HUDEP-2 (cell line): ENCODE data around the gene PCCB.
"Not testable (repeated sequence)": the region's sequence is repeated elsewhere in the genome, so short reads cannot be mapped to it uniquely, and the experiment has no call there.

Source experiments
- DNase-seq, 76 experiments: peaks; one replicate each; lab custom pipeline; 2025; ENCODE audit not compliant: unreplicated experiment in 76 of 76; lab: John Stamatoyannopoulos, UW

Gene PCCB

DNA sequence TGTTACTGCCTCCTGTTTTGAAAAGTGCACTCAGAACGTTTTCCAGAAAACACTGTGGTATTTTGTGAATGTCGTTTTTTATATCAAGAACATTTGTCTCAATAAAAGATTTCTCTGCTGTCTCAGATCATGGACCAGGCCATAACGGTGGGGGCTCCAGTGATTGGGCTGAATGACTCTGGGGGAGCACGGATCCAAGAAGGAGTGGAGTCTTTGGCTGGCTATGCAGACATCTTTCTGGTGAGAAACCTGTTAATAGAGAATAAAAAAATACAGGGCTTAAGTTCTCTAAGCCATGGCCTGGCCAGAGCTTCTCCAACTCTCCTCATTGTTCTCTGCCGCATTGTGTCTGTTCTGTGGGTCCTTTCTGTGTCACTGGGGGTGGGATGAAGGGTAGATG, 11.7 kb downstream of the PCCB start:
- DNase-seq: no peak

DNA sequence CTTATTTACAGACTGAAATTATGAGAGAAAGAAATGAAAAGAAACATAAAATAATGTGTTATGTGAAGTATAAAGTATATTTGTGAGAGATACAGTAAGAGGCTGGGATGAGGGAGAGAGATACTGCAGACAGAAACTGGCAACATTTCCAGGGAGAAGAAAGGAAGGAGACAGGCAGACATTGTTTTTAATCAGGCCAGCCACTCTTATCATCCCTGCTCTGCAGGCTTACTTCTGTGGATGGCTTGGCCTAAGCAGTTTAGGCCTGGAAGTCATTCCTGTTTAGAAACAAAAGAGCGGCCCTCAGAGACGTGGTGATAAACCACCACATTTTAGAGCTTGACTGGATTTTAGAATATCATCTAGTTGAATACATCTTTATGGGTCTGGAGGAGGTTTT, 12.4 kb downstream of the PCCB start:
- no peak for DNase-seq

DNA sequence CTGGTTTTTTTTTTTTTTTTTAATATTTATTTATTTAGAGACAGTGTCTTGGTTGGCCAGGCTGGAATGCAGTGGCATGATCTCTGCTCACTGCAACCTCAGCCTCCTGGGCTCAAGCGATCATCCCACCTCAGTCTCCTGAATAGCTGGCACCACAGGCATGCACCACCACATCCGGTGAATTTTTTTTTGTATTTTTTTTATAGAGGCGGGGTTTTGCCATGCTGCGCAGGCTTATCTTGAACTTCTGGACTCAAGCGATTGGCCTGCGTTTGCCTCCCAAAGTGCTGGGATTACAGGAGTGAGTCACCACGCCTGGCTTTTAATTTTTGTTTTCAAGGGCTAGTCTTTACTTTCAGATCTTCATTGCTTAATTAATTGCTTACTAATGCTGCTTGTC, 13.1 kb downstream of the PCCB start:
- no peak for DNase-seq

DNA sequence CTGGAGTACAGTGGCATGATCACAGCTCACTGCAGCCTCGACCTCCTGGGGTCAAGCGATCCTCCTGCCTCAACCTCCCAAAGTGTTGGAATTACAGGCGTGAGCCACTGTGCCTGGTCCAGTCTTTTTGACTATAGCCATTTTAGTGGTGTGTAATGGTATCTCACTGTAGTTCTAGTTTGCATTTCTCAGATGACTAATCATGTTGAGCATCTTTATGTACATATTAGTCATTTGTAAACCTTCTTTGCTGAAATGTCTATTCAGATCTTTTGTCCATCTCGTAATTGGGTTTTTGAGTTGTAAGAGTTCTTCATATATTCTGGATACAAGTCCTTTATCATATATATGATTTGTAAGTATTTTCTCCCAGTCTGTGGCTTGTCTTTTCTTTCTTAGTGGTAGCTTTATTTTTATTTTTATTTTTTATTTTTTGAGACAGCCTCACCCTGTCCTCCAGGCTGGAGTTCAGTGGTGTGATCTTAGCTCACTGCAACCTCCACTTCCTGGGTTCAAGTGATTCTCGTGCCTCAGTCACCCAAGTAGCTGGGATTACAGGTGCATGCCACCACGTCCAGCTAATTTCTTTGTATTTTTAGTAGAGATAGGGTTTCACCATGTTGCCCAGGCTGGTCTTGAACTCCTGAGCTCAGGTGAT, 16.5 kb downstream of the PCCB start:
- not testable (repeated sequence) for DNase-seq

DNA sequence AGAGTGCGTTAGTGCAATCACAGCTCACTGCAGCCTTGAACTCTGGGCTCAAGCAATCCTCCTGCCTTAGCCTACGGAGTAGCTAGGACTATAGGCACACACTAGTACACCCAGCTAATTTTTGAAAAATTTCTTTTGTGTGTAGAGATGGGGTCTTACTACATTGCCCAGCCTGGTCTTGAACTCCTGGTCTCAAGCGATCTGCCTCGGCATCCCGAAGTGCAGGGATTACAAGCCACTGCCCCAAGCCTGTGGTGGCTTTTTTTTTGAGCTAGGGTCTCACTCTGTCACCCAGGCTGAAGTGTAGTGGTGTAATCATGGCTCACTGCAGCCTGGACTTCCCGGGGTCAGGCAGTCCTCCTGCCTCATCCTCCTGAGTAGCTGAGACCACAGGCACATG, 17.1 kb downstream of the PCCB start:
- DNase-seq: no peak

DNA sequence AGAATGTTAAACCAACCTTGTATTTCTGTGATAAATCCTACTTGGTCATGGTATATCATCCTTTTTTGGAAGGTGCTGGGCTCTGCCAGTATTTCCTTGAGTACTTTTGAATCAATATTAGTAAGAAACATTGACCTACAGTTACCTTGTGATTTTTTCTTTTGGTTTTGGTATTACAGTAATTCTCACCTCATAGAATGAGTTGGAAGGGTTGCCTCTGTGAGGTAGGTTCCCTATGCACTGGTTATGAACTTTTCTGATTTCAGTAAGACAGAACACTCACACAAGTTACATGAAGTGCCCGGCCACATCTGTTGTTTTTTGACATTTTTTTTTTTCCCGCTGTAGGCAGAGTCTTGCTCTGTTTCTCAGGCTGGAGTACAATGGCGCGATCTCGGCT, 20.0 kb downstream of the PCCB start:
- no peak for DNase-seq

DNA sequence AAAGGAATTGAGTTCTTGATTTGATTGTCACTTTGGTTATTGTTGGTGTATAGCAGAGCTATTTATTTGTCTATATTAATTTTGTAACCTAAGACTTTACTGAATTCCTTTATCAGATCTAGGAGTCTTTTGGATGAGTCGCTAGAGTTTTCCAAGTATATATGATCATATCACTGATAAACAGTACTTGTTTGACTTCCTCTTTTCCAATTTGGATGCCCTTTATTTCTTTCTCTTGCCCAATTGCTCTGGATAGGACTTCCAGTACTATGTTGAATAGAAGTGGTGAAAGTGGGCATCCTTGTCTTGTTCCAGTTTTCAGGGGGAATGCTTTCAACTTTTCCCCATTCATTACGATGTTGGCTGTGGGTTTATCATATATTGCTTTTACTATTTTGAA, 21.5 kb downstream of the PCCB start:
- not testable (repeated sequence) for DNase-seq

DNA sequence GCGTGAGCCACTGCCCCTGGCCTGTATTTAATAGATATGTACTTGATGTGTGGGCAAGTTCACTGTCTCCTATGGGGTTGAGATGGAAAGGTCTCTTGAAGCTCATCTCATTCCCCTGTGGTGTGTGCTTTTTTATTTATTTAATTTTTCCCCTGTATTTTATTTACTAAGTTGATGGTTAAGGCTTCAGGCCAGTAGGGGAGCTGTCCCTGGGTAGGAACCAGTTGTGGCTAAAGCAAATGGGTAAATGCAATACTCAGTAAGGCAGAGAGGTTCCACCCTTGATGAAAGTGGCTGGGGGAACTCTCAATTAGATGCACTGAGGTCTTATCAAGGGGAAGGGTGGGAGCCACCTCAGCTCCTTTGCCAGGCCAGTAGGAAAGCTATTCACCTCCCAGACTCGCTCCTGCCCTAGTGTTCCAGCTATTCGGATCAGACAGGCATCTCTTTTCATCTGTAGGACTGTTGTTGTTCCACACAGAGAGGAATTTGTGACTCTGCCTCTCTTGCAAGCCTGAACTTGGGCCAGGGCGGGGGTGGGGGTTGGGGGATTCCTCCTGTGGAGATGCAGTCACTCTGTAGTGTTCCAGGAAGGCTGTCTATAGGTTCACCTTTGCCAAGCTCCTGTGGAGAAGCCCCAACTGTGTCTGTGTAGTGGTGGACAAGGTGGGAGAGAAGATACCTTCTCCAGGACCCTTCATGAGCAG, 26.1 kb downstream of the PCCB start:
- no peak for DNase-seq

DNA sequence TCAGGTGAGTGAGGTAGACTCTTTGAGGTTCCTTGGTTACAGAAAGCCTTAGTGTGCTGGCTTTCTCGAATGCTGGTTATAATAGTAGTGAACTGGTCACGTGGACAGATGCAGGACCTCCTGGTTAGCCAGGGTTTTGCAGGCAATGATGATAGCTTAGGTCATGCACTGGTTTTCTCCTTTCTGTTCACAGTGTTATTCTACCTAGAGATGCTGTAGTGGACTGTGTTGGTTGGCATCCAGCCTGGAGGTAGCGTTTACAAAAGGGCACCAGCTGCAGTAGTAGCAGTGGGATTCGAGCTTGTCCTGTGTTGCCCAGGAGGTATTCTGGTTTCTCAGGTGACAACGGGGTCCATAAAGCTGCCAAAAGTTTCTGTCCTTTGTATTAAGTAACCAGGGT, 27.0 kb downstream of the PCCB start:
- no peak for DNase-seq

DNA sequence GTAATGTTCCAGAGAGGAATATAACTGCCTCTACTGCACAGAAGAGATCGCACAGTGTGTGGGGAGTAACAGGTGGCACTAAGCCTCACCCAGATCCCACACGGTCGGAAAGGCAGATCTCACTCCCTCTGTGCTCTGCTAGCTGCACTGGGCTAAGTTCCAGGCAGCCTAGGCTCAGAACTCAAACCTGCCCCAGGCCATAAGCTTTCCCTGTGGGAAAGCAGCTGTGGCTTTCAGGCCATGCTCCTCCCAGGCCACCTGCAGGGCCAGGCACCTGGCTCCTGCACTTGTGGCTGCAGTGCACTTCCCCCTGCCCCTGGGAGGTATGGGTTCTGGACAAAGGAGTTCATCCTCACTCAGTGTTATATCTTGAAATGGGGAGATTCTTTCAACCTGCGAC, 27.5 kb downstream of the PCCB start:
- no peak for DNase-seq

DNA sequence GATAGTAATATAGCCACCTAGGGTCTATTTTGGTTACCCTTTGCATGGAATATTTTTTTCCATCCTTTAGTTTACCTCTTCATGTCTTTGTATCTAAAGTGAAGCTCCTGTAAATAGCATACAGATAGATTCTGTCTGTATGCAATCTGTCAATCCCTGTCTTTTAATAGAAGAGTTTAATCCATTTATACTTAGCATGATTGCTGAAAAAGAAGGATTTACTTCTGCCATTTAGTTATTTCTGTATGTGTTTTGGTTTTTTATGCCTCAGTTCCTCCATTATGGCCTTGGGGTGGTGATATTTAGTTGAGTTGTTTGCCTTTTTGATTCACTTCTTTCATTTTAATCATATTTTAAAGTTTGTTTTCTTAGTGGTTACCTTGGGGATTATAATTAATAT, 29.0 kb downstream of the PCCB start:
- DNase-seq: no peak

DNA sequence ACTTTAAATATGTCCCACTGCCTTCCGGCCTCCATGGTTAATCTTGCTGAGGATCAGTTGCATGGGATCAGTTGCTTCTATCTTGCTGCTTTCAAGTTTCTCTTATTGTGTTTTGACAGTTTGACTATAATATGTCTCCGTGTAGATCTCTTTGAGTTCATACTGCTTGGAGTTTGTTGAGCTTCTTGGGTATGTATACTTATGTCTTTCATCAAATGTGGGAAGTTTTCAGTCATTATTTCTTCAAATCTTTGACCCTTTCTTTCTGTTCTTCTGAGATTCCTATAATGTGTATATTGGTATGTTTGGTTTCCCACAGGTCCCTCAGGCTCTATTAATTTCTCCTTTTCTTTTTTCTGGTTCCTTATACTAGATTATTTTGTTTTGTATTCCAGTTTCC, 30.8 kb downstream of the PCCB start:
- no peak for DNase-seq

DNA sequence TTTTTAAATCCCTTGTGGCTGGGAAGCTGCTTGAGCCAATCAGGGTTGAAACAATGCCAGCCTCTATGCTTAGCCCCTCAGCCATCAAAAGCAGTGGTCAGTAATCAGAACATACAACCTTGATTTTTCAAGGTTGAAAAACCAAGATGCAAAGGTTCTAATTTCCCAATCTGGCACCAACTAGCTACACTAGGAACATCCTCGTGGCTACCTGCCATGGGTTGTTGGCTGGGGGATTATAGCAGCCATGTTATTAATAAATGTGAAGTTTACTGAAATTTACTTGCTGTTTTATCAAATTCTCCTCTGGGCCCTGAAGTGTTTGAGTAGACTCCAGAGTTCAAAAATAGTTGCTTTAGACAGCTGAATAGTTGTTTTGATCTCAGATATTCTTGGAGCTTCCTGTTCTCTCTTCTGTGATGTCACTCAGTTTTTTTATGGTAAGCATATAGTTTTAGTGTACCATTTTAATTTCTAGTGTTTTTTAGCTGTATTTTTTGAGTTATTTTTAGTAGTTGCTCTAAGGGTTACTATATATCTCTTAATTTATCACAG, 31.9 kb downstream of the PCCB start:
- no peak for DNase-seq

DNA sequence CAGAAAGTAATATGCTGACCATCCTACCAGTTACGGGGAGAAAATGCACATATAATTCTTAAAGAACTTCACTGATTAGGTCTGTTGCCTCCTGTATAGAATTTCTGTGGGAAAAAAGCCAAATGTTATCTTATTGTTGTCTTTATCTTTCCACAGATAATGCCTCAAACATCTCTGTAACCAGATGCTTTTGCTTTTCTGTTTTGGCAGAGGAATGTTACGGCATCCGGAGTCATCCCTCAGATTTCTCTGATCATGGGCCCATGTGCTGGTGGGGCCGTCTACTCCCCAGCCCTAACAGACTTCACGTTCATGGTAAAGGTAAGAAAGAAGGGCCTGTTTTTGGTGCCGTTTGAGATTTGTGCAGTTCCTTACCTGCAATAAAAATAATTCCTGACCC, 33.5 kb downstream of the PCCB start:
- DNase-seq: no peak

DNA sequence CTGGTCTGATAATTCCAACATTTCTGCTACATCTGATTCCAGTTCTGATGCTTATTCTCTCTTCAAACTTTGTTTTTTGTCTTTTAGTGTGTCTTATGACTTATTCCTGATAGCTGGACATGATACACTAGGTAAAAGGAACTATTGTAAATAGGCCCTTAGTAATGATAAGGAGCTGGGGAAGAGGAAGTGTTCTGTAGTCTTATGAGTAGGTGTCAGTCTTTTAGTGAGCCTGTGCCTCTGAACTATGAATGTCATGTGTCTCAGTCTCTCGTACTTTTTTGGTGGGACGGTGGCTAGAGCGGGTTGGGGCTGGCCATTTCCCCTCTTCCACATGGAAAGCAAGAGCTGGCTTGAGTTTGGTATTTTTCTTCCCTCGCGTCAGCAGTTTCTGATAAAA, 41.2 kb downstream of the PCCB start:
- no peak for DNase-seq

DNA sequence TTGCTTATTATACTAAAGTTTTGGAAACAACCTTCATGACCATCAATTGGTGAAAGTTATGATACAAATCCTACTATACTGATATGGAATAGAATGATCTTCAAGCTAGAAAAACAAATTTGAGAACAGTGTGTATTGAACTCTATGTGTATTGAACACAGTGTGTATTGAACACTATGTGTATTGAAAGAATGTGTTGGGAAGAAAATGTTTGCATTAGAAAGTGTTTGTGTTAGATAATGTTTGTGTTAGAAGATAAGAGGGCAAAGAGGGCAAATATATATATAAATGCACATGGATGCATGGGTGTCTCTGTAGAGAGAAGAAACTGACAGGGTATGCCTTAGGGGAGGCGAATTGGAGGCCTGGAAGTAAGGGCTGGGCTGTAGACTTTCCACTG, 42.4 kb downstream of the PCCB start:
- no peak for DNase-seq

DNA sequence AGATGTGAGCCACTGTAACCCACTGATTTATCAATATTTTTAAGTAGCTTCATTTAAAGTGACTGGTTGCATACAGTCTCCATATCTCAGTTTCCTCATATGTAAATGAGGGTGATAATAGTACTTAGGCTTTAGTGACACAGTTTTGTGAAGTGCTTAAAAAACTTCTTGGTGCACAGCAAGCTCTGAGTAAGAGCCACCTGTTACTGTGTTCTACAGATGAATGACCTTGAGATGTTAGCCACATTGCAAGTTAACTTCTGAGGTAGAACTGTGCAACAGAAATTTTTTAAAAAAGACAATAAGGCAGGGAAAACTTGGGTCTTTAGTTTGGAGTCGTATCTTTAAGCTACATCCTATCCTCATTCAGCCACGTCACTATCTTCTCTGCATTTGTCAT, 43.1 kb downstream of the PCCB start:
- DNase-seq: no peak

DNA sequence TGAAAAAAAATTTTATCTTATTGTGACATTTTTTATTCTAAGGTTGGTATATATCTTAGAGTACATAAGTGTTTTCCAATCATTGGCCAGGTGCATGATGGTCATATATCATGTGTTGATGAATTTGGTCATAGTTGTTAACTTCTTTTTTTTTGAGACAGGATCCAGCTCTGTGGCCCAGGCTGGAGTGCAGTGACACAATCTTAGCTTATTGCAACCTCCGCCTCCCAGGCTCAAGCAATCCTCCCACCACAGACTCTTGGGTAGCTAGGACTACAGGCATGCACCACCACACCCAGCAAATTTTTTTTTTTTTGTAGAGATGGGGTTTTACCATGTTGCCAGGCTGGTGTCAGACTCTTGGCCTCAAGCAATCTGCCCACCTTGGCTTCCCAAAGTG, 44.0 kb downstream of the PCCB start:
- no peak for DNase-seq

DNA sequence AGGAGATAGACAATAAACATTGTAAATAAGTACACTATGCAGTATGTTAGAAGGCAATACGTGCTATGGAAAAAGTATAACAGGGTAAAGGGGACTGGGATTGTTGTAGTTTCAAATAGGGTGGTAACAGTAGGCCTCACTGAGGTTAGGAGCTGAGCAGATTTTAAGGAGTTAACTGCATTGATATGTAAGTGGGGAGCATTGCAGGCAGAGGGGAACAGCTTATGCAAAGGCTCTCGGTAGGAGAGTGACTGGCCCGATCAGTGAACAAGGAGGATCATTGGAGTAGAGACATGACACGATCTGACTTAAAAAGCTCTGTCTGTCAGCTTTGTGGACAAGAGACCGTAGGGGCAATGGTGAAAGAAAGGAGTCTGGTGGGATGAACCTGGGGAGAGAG, 46.8 kb downstream of the PCCB start:
- DNase-seq: no peak

DNA sequence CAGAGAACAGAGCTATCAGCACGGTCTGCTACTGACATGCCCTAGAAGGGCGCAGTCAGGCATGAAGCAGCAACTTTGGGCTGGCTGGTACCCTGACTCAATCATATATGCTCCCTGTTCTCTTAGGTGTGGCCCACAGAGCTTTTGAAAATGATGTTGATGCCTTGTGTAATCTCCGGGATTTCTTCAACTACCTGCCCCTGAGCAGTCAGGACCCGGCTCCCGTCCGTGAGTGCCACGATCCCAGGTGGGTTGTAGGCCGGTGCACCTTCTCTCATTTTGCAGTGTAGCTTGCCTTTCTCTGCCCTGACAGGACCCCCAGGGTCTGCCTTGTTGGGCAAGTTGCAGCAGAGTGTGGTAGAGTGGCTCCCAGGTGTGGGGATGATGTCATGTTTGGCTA, 47.7 kb downstream of the PCCB start:
- DNase-seq: no peak

DNA sequence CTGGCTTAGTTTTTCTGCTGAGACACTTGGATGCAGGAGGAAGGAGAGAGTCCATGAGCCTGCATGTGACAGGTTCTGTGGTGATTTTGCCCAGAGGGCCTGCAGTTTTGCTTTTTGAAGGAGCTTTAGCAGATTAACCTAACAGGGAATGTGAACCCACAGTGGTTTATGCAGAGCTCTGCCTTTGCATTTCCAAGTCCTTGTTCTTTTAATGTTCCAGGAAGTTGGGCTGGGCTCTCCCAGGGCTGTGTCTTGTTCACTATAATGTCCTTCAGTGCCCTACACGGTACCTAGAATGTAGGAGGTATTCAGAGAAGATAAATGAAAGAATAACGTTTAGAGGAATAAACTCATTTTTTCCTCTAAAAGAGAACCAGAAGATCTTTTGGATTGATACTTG, 50.3 kb downstream of the PCCB start:
- no peak for DNase-seq

DNA sequence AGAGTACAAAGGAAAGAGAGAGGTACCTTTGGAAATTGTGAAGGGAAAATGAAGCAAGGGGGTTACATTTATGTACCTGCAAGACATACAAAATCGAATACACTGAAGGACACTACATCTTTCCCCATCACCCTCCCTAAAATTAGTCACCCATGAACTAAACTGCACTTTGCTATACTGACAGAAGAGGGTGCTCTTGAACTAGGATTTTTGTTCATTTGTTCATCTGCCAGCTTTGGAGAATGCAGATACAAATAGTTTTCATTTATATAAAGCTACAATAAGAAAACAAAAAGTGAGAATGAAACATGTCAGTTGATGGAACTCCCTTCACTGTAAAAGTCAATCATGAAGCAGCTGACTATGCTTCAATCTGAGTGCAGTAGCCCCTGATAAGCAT, 55.7 kb downstream of the PCCB start:
- DNase-seq: no peak

DNA sequence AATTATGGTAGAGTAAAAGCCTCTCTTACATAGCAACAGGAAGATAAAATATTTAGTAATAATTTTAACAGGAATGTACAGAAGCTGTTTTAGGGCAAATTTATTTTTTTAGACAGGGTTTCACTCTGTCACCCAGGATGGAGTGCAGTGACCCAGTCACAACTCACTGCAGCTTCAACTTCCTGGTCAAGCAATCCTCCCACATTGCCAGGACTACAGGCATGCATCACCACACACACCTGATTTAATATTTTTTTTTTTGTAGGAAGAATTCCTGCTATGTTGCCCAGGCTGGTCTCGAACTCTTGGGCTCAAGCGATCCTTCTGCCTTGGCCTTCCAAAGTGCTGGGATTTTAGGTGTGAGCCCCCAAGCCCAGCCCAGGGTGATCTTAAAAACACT, 61.1 kb downstream of the PCCB start:
- DNase-seq: no peak
